ENCODE data around the gene PTGES3.

Gene PTGES3

DNA sequence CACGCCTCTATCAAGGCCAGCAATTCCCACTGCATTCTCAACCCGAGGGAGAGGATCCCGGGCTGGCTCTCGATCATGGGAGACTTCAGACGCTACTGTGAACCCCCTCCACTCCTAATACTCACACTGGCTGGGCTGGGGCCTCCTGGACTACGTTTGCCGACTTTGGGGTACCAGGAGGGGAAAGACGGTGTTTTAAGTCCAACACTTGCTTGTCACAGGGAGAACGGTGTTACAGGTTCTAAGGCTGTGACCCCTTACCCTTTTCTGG lies 36.6 kb upstream of the PTGES3 start:
- TF ChIP-seq YY1 (IDR thresholded peaks at IDR 0.05; ENCODE audit: low read depth): no peak

DNA sequence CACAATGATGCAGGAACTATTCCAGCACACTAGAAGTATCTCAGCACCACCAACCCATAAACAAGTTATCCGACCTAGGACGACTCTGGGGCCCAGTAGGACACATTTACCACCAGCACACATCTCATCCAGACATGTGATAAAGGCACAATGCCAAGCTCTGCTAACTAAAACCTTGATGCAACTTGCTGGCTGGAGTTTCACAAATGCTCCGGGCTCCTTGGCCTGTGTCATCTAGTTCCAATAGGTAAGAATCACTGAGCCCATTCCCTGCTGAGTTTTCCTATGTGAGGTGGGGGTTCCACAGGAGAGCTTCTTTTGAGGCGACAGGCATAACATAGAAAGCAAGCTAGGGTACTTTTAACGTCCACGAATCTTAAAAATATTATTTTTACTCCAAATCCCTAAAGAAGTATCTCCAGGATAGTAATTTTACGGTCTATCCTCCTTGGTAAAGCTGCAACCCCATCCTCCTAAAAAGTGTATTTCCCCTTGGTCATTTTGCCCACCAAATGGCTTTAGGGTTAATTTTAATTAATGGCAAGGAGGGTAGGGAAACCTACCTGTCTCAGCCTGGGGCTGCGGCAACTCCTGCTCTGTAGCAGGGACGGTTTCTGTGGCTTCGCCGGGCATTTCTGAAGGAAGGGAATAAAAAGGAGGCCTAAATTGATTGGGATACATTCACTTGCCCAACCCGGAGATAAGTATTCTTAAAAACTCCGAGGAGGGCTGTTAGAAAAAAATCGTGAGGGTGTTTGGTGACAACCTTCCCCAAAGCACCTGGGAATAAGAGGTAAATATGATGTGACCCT lies 36.0 kb upstream of the PTGES3 start:
- TF ChIP-seq TCF12 (IDR thresholded peaks at IDR 0.05; ENCODE audit: low read depth) (no peak), CREB1 (IDR thresholded peaks at IDR 0.05; ENCODE audit: low read depth) (0 out of 2 replicates have a peak, but pooled peaks have one; percentile 32), RAD21 (IDR thresholded peaks at IDR 0.05; ENCODE audit: low read depth) (no peak), NFIC (IDR thresholded peaks at IDR 0.05) (0 out of 2 replicates have a peak, but pooled peaks have one; percentile 7)
- TF ChIP-seq, protein P1, sequence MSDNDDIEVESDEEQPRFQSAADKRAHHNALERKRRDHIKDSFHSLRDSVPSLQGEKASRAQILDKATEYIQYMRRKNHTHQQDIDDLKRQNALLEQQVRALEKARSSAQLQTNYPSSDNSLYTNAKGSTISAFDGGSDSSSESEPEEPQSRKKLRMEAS (IDR thresholded peaks at IDR 0.05): peak; percentile 26; the same call in 1 of the 2 replicates

GRCh38 chr12:56723352-56723751 lies 35.3 kb upstream of the PTGES3 start:
- TF ChIP-seq USF1 (IDR thresholded peaks at IDR 0.05): no peak
- no peak for TF ChIP-seq TCF12 (IDR thresholded peaks at IDR 0.05; ENCODE audit: low read depth)
- TF ChIP-seq, protein P2, sequence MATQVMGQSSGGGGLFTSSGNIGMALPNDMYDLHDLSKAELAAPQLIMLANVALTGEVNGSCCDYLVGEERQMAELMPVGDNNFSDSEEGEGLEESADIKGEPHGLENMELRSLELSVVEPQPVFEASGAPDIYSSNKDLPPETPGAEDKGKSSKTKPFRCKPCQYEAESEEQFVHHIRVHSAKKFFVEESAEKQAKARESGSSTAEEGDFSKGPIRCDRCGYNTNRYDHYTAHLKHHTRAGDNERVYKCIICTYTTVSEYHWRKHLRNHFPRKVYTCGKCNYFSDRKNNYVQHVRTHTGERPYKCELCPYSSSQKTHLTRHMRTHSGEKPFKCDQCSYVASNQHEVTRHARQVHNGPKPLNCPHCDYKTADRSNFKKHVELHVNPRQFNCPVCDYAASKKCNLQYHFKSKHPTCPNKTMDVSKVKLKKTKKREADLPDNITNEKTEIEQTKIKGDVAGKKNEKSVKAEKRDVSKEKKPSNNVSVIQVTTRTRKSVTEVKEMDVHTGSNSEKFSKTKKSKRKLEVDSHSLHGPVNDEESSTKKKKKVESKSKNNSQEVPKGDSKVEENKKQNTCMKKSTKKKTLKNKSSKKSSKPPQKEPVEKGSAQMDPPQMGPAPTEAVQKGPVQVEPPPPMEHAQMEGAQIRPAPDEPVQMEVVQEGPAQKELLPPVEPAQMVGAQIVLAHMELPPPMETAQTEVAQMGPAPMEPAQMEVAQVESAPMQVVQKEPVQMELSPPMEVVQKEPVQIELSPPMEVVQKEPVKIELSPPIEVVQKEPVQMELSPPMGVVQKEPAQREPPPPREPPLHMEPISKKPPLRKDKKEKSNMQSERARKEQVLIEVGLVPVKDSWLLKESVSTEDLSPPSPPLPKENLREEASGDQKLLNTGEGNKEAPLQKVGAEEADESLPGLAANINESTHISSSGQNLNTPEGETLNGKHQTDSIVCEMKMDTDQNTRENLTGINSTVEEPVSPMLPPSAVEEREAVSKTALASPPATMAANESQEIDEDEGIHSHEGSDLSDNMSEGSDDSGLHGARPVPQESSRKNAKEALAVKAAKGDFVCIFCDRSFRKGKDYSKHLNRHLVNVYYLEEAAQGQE (IDR thresholded peaks at IDR 0.05; ENCODE audit: low read depth): no peak
- TF ChIP-seq EP300 (IDR thresholded peaks at IDR 0.05; ENCODE audit: borderline replicate concordance): no peak
- TF ChIP-seq ZBTB7A (IDR thresholded peaks at IDR 0.05; ENCODE audit: low read depth): no peak
- no peak for TF ChIP-seq TAF1 (IDR thresholded peaks at IDR 0.05; ENCODE audit: low read depth)
- TF ChIP-seq NFIC (IDR thresholded peaks at IDR 0.05): no peak
- no peak for TF ChIP-seq EGR1 (IDR thresholded peaks at IDR 0.05)
- TF ChIP-seq CEBPB (IDR thresholded peaks at IDR 0.05): no peak
- TF ChIP-seq, protein P1 (IDR thresholded peaks at IDR 0.05): no peak
- TF ChIP-seq RAD21 (IDR thresholded peaks at IDR 0.05; ENCODE audit: low read depth): no peak
- TF ChIP-seq FOXM1 (IDR thresholded peaks at IDR 0.05; ENCODE audit: borderline replicate concordance, low read depth): no peak
- TF ChIP-seq TEAD4 (IDR thresholded peaks at IDR 0.05): no peak

- no peak for TF ChIP-seq YY1 (IDR thresholded peaks at IDR 0.05; ENCODE audit: low read depth)
- TF ChIP-seq TCF12 (IDR thresholded peaks at IDR 0.05; ENCODE audit: low read depth): no peak
- TF ChIP-seq RAD21 (IDR thresholded peaks at IDR 0.05; ENCODE audit: low read depth): no peak
- no peak for TF ChIP-seq ZBTB7A (IDR thresholded peaks at IDR 0.05; ENCODE audit: low read depth)
- TF ChIP-seq TEAD4 (IDR thresholded peaks at IDR 0.05): no peak
- no peak for TF ChIP-seq USF1 (IDR thresholded peaks at IDR 0.05)
- no peak for TF ChIP-seq EP300 (IDR thresholded peaks at IDR 0.05; ENCODE audit: borderline replicate concordance)
- TF ChIP-seq EGR1 (IDR thresholded peaks at IDR 0.05): no peak
- TF ChIP-seq TAF1 (IDR thresholded peaks at IDR 0.05; ENCODE audit: low read depth): no peak
- TF ChIP-seq CEBPB (IDR thresholded peaks at IDR 0.05): no peak
- no peak for TF ChIP-seq NFIC (IDR thresholded peaks at IDR 0.05)
- no peak for TF ChIP-seq FOXM1 (IDR thresholded peaks at IDR 0.05; ENCODE audit: borderline replicate concordance, low read depth)
- TF ChIP-seq CREB1 (IDR thresholded peaks at IDR 0.05; ENCODE audit: low read depth): no peak
- TF ChIP-seq, protein P2 (IDR thresholded peaks at IDR 0.05; ENCODE audit: low read depth): no peak
- TF ChIP-seq, protein P1 (IDR thresholded peaks at IDR 0.05): no peak
Measured at GRCh38 chr12:56722832-56723231, 34.7 kb upstream of the PTGES3 start.

- TF ChIP-seq TAF1 (IDR thresholded peaks at IDR 0.05; ENCODE audit: low read depth) (no peak), EGR1 (IDR thresholded peaks at IDR 0.05) (no peak), FOXM1 (IDR thresholded peaks at IDR 0.05; ENCODE audit: borderline replicate concordance, low read depth) (no peak), TEAD4 (IDR thresholded peaks at IDR 0.05) (no peak), TCF12 (IDR thresholded peaks at IDR 0.05; ENCODE audit: low read depth) (no peak)
Measured at GRCh38 chr12:56721721-56722120, 33.6 kb upstream of the PTGES3 start.

DNA sequence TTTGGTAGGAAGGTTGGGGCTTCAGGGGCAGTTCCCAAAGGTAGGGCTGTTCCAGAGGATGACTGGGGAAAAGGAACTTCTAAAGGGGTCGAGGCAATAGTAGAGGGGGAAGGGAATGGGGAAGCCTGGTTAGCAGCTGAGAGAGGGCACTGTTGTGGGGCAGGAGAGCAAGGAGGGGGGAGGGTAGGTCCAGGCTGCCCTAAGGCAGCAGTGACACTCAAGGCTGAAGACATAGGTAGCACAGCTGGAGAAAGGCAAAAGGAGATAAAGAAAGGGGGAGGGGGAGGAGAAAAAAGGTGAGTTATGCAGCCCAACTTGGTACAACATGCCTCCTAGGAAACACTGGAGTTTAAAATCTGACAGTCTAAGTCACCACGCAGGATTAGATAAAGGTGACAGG lies 33.1 kb upstream of the PTGES3 start:
- TF ChIP-seq TEAD4 (IDR thresholded peaks at IDR 0.05): no peak
- TF ChIP-seq USF1 (IDR thresholded peaks at IDR 0.05): no peak
- no peak for TF ChIP-seq RAD21 (IDR thresholded peaks at IDR 0.05; ENCODE audit: low read depth)
- TF ChIP-seq TAF1 (IDR thresholded peaks at IDR 0.05; ENCODE audit: low read depth): no peak

Data from Ishikawa (cell line).